NCI-H226 (cell line): Measurements from ENCODE around the gene NANOS3.

Source experiments
- DNase-seq: peaks from one replicate; pipeline ENCODE4 v3.0.0-alpha.2; 2015

NANOS3 gene

GRCh38 chr19:13876834-13877233 is at the start of gene NANOS3:
NANOS3 (plus strand) TSS chr19:13877134; CDS start chr19:13877249, 115 bp downstream.
- DNase-seq, result no peak

DNA sequence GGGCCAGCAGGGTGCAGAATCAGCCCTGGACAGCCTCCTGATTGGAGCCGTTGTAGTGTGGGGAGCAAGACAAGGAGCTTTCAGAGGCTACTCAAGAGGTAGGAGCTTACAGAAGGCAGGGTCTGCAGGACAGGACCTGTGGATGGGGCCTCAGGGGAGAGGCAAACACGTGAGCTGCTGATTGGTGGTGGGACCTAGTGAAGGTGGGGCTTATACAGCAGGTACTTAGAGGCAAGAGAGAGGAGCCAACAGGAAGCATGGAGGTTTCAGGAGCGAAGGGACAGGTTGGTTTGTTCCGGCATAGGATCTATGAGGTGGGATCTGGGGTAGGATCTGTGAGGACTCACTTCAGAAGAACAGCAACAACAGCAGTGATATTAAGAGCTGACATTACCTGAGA is 49.3 kb upstream of the NANOS3 start:
- DNase-seq, result no peak

DNA sequence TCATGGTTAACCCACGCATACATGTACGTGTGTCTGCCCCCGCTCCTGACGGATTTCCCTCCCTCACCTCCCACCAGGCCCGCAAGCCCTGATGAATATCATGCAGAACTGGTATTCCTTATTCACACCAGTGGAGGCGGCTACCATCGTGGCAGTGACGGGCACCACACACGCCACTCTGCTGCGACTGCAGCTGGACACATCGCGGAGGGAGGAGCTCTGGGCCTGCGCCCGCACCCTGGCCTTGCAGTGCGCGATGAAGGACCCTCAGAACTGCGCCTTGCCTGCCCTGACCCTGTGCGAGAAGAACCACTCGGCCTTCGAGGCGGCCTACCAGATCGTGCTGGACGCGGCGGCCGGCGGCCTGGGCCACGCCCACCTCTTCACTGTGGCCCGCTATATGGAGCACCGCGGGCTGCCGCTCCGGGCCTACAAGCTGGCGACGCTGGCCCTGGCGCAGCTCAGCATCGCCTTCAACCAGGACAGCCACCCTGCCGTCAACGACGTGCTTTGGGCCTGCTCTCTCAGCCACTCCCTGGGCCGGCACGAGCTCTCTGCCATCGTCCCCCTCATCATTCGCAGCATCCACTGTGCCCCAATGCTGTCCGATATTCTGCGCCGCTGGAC is 46.7 kb upstream of the NANOS3 start:
- peak; percentile 1 for DNase-seq

DNA sequence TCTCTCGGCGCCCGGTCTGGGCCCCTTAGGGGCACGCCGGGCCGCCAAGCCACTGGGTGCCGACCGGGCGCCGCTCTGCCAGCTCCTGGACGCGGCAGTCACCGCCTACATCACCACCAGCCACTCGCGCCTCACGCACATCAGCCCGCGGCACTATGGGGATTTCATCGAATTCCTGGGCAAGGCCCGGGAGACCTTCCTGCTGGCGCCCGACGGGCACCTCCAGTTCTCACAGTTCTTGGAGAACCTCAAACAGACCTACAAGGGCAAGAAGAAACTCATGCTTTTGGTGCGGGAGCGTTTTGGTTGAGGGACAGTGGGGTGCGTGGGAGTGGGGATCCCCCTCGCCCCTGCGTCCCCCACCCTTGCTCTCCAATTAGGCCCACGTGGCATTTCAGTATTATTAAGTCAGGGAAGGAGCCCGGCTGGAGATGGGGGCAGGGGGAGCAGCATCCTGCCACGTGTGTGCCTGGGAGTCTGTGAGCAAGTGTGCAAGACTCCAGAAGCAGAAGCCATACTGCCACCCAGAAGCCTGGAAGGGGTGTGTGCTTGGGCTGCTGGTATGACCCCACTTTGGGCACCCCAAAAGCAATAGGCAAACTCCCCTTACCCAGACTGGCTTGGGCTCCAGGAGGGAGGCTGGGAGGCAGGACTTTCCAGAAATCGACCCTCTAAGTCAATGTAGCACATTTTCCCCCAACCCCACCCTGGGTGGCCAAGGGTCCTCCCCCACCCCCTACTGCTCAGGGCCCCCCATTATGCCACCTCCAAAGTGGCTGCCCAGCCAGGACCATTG is 46.0 kb upstream of the NANOS3 start:
- DNase-seq, result peak; percentile 16

DNA sequence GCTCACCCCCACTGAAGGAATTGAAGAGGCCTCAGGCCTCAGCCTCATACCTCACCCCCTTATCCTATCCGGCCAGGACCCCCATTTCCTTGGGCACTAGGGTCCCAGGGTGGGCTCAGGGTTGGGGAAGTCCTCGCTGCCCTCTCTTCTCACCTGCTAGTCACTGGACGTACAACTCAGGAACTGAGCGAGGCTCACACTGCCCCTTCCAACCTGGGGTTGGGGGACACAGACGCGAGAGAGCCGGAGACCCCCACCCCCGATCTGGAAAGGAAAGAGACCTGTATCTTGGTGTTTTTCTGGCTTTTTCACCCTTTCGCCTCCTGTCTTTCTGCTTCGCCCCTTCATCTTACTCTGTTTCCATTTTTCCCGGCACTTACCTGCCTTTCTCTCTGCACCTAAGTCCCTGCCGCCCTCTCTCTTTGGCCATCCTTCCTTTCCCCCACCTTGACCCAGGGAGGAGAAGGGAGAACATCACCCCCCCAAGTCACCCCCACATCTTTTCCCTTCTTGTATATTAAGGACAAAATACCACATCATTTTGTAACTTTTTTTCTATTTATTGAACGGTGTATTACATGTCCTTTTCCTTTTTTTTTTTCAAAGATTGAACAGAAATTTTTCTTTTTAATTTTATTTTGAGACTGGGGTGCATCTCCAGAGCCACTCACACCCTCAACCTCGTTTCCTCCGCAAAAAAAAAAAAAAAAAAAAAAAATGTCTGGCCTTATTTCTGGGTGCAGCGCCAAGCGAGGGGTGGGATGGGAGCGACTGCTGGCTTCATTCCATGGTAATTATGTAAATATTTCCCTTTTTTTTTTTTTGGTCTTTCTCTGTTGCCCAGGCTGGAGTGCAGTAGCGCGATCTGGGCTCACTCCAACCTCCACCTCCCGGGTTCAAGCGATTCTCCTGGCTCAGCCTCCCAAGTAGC is 45.1 kb upstream of the NANOS3 start:
- peak; percentile 1 for DNase-seq

- peak; percentile 78 for DNase-seq
These were observed 43.3 kb upstream of the NANOS3 start for GRCh38 chr19:13833330-13834243.

GRCh38 chr19:13834244-13835069 is 42.5 kb upstream of the NANOS3 start:
- peak; percentile 23 for DNase-seq

DNA sequence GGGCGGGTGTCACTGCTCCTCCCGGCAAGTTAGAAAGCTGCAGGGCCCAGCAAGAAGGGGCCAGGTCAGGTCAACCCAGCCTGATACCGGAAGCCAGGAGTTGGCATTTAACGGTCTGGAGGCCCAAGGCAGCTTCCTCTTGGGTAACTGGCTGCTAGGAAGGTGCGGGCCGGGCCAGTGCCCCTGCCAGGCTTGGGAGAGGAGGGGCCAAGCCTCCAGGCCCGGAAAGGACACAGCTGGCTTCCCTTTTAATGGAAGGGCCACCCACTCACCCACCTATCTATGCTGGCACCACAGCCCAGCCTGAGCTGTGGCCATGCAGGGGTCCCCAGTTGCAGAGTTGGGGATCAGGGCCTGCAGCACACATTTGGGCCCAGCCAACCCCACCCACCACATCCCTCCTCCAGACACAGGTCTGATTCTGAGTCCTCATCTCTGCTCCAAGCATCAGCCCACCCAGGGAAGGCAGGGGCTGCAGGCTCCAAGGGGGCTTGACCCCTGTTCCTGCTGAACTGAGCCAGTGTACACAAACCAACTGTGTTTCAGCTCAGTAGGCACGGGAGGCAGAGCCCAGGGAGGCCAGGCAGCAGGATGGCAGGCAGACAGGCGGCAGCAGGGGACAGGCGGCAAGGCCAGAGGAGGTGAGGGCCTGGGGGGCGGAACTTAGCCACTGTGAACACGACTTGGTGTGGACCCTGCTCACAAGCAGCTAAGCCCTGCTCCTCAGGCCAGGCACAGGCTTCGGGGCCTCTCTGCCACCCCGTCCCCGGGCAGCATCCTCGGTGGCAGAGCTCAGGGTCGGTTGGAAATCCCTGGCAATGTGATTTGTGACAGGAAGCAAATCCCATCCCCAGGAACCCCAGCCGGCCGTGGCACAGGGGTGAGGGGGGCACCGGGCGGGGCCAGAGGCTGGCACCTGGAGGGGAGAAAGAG is 40.9 kb upstream of the NANOS3 start:
- DNase-seq, result peak; percentile 4

DNA sequence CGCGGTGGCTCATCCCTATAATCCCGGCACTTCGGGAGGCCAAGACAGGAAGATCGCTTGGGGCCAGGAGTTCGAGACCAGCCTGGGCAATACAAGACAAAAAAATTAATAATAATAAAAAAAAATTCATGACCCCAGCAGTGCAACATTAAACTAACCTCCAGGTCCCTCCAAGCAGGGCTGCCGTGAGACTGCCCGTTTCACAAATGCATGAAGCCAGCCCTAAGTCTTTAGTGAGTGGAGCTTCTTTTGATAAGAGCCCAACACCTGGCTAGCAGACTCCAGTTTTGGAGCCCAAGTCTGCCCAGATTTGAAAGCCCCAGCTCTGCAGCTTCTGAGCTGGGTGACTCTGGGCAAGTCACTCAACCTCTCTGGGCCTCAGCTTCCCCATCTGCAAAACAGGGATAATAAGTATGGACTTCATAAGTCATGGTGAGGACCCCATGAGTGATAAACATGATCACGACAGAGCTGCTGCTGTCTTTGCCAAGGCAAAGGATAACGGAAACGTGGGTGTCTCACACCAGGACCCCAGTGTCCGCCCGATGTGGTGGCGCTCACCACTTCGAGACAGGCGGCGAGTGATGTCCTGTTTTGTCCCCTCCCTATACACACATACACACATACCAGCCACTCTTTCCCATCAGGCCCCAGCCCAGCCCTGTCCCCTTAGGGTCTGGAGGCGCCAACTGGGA is 38.4 kb upstream of the NANOS3 start:
- DNase-seq, result peak; percentile 2

DNA sequence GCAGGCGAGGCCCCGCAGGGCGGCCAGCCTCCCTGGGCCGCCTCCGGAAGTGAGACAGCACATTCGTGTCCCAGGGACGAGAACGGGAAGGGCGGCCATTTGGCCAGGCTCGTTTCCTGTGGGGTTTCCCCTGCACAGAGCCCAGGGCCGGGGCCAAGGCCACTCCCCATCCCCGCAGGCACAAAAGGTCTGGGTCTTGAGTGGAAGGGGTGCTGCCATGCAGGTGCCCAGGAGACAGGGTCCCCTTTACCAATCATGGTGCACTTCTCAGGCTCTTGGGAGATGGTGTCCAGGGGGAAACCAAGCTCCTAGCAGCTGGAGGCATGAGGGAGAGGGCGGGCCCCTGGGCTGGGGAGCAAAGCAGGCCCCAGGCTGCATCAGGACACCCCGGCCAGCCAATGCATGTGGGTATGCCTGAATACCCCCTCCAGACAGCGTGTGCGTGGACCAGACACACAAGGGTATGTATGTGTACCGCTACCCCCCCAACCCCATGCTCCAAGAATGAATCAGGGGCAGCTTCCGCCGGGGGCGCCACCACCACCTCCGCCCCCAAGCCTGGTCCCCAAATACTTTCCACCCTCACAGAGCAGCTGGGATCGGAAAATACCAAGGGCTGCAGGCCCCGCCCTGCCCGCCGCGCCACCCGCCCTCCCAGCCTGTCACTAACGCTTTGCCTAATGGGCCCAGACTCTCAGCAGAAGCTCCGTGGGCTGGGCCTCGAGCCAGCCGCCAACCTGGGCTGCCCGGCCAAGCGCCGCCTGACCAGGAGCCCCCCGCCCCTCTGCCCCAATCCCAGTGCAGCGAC is 37.6 kb upstream of the NANOS3 start:
- peak; percentile 80 for DNase-seq

GRCh38 chr19:13839938-13840304 is 37.0 kb upstream of the NANOS3 start:
- no peak for DNase-seq

DNA sequence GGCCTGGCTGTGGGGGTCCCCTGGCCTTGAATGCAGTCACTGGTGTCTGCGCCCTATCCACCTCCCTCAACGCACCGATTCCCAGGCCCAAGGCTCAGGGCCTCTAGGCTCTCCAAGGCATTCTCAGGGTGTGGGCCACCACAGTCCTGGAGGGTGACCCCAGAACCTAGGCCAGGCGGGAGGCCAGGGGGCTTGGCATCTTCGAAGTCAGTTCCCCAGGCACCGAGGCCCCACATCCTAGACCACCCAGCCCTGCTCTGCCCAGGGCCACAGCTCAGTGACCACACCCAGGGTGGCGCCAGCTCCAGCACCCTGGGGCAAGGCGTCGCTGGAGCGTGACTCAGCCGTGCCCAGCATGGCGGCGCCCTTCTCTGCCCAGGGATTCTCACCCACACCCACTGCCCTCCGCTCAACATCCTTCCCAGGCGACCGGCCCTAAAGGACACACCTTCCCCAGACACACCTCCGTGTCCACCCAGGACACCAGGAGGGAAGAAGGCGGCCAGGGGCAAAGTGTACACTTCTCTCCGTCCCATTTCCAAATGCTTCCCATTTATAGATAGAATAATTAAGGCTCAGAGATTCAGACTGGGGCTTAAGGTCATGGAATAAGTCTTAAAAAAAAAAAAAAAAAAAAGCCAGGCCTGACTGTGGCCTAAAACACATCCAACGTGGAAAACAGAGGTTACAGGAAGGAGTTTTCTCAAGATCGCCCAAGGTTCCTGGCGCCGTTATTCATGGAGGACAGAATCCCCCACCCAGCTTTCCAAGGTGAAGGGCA is 36.4 kb upstream of the NANOS3 start:
- peak; percentile 69 for DNase-seq

GRCh38 chr19:13841086-13841961 is 35.6 kb upstream of the NANOS3 start:
- DNase-seq, result peak; percentile 5

DNA sequence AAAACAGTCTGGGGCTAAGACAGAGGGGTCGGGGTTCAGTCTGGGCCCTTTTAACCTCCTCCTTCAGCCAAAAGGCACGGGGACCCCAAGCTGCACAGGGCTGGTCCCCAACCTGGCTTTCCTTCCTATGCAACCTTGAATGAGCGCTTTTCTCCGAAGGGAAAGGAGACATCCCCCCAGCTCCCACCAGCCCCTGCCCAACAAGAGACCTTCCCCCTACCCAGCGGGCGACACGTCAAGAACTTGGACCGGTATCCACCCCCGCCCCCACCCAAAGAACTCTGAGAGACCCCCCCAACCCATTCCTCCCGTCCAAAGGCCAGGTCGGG is 35.0 kb upstream of the NANOS3 start:
- no peak for DNase-seq

DNA sequence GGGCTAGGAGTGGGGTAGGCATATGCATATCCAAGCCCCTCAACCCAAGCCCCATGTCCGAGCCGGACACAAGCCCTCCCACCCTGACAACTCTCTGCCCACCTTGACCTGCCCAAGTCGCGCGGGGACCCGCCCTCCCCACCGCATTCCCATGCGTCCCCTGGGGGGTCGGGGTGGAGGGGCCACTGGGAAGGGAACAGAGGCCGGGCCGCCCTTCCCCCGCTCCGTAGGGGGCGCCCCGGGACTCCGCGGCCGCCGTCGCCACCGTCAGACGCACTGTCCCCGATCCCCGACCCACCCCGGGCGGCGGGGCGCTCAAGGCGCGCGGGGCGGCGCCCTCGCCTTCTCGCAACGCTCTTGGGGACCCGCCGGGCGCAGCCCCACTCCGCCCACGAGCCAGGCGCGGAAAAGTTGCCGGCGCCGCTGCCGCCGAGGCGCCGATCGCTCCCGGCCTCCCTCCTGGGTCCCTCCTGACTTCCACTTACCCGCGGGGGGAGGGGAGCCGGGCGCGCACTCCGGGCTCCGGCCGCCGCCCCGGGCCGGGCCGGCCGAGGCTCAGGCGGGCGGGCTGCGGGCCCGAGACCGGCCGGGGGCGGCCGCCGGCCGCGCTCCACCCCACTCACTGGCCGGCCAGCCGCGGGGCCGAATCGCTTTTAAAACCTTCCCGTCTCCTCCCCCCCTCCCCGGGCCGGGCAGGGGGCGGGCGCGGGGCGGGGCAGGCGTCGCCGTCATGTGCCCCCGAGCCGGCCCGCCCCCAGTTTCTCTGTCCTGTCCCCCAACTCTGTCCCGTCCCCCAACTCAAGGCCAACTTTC is 34.4 kb upstream of the NANOS3 start:
- peak; percentile 51 for DNase-seq
